ENCODE results near the gene HDAC4.

The HDAC4 gene

DNA sequence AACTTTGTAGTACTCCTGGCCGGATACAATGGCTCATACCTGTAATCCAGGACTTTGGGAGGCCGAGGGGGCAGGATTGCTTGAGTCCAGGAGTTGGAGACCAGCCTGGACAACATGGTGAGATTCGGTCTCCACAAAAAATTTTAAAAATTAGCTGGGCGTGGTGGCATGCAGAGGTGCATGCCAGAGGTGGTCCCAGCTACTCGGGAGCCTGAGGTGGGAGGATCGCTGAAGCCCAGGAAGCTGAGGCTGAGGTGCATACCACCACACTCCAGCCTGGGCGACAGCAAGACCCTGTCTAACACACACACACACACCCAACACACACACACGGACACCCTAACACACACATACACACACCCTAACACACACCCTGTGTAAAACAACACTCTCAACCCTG lies 55.6 kb downstream of the HDAC4 start:
- DNase-seq, result no peak

DNA sequence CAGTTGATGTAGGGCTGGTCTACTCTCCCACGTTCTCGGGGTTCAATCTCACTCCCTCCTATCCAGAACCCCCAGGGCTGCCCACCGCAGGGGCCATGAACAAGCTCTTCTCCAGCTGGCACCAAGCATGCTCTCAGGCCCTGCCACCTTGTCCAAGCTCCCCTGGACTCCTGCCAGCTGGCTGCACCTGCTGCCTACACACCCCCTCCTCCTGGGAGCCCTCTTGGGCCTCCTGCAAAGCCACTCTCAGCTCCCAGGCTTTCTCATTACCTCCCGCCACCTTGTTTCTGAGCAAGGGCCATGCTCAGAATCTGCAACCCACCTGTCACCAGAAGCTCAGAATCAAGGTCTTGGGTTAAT lies 56.0 kb downstream of the HDAC4 start:
- no peak for DNase-seq

DNA sequence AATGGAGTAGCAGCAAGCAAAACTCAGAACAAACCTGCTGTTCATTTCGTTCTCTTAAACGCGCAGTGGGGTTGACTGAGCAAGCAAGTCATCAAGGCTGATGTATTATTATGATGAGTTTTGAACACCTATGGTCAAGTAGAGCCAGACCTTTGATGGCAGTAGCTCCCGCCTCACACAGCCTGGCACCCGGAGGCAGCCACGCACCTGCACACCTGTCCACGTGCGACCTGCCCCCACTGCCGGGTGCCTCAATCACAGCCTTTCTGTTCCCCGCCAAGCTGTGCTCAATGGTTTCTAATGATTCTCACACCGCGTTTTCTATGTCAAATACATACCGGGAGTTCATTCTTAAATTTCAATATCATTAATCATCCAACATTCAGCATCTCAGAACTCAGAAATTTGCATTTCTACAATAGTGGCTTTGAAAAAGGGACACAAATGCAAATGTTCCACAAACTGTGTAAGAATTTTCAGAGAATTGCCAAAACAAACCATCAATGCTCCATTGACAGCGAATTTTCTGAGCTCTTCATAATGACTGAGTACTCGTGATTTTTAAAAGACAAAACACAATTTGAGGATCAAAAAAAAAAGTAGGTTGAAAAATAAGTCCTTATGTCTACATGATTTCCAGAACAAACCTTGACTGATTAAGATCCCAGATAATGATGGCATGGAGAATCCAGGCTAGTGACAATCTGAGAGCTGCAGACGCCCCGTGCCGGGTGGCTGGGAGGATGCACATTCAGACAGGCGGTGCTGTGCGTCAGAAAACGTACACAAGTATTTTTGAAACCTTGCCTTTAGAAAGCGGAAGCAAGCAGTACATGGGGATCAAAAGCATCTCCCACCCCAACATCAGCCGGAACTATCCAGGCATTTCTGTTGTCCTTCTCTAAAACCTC lies 56.6 kb downstream of the HDAC4 start:
- DNase-seq, result no peak

DNA sequence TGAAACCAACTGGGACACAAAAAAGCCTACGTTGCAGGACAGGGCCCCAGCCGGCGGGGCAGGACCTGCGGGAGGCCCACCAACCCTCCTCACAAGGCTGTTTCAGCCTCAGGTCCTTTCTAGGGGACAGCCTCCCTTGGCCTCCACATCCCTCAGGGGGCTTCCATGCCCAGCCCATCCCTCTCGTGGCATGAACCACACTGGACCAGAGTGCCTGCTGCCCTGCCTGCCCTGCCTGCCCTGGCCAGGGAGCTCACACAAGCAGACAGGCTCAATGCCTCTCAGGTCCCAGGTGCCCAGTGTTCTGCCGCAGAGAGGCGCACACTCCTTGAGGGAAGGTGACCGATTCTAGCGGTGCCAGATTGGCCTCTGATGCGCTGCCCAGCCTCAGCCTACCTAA lies 57.4 kb downstream of the HDAC4 start:
- DNase-seq, result no peak

DNA sequence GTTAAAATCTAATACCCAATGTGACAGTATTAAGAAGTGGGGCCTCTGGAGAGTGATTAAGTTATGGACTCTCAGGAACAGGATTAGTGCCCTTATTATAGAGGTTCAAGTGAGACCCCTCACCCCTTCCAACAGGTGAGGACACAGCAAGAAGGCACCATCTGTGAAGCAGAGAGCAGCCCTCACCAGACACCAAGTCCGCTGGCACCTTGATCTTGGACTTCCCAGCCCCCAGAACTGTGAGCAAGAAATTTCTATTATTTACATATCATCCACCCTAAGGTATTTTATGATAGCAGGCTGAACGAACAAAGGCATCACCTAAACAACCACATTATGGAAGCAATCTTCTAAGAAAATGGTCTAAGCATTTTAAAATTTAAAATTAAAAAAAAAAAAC lies 59.0 kb downstream of the HDAC4 start:
- DNase-seq, result no peak

DNA sequence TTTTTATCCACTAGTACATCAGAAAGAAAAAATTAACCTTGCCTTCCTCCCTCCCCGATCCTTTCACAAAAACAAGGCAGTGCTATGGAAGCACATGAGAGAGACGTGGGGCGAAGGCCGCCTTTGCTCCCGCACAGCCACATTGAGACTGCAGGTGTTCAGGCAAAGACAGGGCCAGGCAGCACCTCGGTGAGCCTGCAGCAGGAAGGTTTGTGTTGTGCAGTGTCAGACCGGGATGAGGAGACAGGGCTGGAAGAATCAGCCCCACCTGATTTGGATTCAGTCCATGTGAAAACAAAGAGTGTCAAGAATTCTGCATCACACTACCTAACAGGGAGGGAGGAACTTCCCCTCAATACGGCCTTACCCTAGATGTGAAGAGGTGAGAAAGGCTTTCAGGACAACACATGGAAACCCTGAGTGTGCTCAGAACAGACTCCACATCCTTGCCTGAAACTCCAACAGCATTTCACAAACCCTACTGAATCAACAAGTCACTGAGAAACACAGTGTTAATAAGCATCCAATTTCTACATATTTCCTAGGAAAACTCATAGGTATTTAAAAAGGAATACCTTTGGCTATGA lies 59.6 kb downstream of the HDAC4 start:
- DNase-seq, result no peak

DNA sequence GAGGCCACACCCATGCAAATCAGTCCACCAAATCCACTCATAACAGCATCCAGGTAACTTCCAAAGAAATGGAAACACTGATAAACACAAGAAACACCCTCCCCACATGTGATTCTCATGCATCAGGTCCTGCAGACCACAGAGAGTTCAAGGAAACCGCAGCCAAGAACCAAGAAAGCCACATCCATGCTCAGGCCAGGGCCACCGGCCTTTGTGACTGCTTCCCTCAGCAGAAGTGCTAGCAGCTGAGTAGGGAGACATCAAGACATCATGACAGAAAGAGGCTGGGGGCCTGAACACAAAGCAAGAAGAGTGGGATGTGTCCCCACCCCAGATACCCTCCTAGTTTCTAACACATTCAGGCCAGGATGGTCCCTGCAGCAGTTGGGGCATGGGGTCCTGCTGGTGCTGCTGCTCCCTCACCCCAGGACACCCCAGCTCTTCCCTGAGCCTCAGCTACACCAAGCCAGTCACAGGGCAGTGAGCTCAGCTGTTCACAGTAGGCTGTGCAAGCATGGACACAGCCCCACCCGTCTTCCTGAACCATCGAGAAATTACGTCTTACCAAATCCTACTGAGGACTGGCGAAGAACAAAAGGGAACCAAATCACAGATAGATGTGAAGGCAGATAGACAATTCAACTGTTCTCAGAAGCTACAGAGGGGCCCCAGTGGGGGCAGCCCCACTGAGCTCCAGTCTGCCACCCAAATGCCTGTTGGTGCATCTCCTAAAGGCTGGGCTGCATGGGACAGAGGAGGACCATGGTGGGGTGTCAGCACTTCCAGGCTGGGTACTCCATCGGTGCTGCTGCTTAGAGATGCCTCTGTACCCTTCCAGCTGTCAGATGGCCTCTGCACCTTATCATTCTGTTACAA lies 60.9 kb downstream of the HDAC4 start:
- DNase-seq, result no peak

DNA sequence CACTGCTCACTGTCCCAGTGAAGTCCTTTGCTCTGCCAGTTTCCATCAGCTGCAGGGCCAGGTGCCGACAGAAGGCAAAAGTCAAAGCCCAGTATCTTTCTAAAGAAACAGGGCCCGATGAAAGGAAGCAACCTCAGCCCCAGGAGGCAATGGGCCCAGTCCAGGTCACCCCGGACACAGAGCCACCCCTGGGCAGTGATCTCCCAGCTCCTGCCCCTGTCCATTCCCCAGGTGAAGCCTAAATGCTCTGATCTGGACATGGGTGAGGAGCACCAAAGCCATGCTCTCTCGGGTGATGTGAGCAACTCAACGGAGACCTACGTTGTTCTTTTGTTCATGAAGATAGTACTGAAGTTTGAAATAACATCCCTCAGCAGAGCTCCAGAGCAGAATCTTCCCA lies 61.6 kb downstream of the HDAC4 start:
- DNase-seq, result no peak

DNA sequence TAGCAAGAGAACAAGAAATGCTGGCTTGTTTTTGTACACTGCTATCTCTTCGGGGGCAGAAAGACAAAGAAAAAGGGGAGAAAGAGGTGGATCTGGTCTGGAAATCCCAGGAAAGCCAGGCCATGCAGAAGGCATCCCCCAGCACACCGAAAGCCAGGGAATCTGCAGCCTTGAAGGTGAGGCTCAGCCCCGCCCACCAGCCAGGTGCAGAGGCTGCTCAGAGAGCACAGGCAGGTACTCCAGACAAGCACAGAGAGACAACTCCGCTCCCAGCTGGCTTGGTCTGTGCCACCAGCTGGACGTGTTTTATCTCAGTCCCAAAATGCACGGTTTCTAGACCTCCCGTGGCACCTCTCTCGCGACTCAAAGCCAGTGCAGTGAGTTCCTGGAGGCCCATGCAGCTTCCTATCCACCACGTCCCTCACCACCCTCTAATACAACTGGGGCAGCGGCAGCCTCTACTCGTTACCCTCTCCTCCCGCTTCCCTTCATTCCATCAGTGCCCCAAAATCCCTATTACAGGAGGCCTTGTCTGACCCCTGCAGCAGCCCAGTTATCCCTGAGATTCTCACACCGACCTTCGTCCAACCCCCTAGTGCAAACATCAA lies 62.8 kb downstream of the HDAC4 start:
- DNase-seq, result no peak

DNA sequence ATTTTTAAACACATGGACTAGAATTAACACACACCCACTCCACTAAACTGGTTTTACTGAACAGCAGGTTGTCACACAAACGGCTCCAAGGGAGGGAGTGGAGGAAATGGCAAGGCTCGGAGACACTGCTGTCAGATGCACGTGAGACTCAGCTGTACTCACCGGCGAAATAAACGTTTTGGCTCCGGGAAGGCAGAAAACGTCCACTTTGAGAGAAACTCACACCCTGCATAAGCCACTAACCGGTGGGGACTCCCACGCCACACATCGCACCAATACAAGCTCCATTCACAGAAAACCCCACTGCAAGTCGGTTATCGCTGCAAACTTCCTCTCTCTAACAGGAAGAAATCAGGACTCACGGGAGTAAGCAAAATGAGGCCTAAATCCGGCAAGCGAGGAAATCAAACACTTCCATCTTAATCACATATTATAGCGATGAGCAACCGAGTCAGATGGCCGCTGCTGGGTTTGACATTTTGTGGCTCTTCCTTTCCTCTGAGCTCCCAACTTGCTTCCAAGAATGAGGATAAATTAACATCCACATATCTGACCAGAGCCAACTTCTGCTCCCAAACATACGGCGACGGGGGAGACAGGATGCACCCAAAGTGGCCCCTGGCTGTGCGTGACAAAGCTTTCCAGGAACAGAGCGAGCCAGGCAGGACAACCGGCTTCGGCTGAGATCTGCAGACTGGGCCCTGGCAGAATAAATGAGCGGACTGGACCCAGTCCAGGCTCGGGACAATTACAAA lies 63.5 kb downstream of the HDAC4 start:
- DNase-seq, result no peak

DNA sequence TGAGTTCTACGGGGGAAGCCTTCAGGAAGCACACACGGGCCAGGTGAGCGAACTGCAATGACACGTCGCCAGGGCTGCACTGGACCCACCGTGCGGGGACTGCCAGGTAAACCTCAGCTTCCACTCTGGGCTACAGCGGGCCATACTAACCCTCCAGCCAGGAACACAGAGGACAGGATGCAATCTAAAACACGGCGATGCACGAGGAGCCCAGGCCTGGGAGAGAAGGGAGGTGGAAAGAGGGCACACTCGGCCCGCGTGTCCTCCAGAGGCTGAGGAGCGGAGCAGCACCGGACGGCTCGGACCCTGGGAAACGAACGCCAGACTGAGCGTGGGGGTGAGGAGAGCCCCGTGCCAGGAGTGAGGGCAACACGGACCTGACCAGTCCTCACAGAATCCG lies 69.3 kb downstream of the HDAC4 start:
- DNase-seq, result no peak

DNA sequence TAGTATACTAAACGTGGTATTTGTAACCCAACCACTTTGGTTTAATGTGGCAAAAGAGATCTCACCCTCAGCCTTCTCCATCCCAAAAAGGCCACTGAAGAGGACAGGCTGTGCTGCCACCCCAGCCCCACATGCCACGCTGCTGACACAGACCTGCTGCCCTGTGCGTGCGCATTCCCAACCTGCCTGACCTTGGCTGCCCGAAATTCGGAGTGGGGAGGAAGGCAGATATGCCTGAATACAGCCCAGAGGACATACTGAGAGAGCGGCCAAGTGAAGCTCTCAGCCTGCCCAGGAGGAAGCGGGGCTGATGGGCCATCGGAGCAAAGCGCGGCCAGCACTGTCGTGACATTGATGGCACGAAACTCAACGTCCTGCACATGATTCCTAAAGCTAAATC lies 70.0 kb downstream of the HDAC4 start:
- DNase-seq, result no peak

DNA sequence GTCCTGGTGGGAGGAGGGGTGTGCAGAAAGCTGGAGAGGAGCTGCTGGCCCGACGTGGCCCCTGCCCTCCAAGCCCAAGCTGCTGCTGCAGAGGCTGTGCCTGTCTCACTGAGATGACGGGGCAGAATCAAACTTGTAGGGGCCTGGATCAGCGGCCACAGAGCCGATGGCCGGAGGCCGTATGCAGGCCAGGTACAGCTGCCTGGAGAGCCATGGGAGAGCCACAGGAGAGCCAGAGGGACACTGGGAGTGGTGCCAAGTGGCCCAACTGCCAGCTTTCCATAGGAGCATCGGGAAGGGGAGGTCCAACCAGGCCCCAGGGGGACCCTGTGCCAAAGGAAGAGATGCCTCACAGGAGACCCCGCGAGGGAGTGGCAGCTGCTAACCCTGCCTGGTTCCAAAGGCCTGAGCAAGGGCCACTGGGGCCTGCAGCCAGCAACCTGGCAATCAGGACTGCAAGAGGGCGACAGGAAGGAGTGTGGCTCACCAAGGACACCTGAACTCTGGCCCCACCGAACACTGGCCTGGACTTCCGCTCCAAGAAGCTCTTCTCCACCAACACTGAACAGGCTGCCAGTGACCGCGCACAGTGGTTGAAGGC lies 70.7 kb downstream of the HDAC4 start:
- DNase-seq, result no peak

DNA sequence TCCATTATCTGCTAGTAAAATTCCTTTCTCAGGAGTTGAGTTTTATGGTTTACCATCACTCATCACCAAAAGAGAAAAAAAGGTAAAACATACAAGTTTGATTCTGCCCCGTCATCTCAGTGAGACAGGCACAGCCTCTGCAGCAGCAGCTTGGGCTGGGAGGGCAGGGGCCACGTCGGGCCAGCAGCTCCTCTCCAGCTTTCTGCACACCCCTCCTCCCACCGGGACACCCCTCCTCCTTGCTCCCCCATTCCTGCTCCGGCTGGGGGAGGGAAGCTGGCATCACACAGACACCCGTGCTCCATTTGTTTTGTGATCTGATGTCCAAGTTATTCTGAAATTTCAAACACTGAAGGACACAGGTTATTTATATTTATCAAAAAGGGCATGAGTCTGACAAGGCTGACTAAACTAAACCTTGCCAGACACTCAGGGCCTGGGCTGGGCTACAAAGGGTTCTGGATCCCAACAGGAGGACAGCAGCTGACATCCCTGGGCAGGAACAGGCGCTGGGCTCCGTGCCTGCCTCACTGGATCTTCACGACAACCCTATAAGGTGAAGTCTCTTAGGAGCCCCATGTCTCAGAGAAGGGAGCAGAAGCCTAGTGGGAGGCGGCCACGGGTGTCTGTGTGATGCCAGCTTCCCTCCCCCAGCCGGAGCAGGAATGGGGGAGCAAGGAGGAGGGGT lies 71.4 kb downstream of the HDAC4 start:
- no peak for DNase-seq

DNA sequence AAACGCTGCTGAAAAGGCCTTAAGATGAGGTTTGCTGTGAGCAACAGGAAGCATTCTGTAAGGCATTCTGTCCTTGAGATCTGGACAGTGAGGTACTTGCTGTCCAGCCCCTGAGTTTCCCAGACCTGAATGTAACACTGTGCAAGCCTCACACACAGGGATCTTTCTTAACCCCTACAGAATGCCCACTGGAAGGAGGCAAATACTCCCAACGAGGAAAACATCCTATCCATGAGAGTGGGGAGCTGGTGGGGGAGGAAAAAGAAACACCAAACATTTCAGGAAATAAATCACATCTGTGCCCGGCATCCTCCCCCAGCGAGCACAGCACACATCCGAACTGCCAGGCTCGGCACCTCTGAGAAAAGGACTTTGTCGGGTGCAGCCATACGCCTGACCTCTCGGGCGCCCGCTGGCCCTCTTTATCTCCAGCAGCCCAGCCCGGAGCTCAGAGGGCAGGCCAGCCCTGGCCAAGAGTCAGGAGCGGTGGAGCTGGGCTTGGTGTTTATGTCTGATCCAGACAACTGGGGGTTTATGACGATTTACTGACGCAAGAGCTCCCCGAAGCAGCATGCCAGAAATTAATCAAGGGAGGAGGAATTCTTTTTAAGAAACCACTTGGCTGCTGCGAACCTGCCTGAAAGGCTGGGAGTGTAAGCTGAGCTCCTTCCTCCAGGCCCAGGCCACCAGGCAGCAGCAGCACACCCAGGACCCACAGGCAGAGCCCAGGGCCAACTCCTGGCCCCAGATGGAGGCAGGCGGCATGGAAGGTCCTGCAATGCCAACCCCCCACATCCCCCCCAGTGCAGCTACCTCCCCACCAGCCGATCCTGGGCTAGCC lies 72.2 kb downstream of the HDAC4 start:
- no peak for DNase-seq

DNA sequence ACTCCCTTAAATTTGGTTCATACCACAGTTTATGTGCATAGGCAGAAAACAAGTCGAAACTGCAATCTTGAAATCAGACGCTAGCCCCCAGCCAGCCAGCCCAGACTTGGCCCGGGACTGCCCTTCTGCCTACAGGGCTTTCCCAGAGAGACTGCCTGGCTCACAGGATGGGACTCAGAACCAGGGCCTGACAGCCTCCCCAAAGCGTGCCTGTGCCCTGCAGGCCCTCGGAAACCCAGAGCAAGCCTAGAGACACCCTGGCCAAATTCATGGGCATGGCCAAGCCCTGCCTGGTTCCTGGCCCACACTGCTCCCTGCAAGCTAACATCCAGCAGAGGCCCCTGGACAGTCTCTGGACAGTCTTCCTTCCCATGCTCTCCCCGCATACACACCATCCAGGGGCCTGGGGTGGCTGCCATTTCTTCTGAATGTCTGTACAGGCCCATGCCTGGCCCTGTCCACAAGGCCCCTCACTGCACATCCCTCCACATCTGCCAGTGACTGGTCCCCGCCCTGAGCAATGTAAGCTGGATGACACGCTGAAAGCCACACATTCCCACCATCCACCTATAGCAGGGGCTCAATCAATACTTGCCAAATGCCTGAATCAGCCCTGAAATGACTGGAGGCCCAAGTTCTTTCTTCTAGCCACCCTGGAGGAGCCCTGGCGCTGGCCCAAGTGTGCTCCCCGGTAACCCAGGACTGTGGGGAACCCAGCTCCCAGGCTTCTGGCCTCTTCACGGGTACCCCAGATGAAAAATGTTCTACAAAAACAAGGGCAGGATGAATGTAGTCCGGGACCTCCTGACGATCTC lies 73.1 kb downstream of the HDAC4 start:
- no peak for DNase-seq

DNA sequence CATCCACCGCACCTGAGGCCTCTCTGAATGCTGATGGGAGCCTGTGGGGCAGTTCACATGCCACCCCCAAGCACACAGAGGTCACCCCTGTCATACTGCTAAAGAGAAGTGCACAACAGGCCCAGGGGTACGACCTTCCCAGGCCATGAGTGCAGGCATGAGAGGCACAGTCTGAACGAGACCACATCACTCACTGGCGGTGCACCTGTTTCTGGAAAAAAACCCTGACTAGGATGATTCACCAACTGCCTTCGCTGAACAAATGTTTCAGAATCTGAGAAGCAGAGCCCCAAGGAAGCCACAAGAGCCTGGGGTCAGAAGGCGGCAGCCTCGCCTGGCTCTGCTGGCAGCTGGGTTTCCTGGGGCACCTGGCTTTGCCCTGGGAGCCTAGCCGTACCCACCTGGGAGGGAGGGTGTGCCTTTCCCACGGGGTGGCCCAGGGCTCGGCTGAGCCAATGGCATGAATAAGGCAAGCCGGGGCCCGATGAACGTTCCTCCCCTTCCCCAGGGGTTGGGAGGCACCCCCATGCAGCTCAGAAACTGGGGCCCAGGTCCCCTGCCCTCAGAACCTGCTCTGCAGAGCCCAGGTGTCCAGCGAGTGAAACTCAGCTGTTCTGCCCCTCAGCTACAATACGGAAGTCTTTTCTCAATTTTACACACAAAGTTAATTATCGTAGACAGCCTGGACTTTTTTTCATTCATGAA lies 73.8 kb downstream of the HDAC4 start:
- peak; percentile 53 for DNase-seq

DNA sequence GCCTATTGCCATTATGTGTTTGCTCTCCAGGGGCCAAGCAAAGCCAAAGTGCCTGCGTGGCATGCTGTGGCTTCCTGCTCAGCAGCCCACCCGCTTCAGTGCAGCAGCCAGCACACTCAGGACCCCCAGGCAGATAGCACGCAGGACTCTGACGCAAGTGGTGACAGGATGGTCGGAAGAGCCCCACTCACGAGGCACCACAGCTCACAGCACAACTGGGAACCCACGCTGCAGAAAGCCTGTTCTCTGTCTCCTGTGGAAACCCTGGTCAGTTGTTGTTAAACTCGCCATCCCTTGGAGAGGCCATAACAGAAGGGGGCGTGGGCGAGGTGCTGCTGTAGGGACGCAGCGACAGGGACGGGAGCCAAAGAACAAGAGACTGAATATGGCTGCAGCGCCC lies 76.4 kb downstream of the HDAC4 start:
- DNase-seq, result no peak

DNA sequence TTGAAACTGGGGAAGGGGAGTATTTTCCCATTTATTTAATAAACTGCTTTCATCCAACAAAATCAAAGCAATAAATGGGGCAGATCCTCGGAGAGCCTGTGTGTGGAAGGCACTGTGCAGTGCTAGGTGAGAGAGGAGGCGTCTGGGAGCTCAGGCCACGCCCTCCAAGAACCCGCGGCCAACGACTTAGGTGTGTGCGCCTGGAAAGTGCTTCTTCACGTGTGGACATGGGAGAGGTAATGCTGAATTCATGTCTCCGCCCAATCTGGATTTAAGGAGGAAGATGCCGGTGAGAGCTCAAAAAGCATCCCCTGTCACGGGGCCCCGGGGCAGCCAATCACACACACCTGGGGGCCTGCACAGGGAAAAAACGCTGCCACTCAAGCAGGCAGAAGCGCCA lies 77.4 kb downstream of the HDAC4 start:
- DNase-seq, result no peak
